OCI-M1 (cell line): ENCODE measurements around the gene F2RL1.
"Not testable (repeated sequence)": the region's sequence is repeated elsewhere in the genome, so short reads cannot be mapped to it uniquely, and the experiment has no call there.

Experiments
- DNase-seq: peaks from one replicate; lab custom pipeline; 2025; lab: John Stamatoyannopoulos, UW

F2RL1 gene

DNA sequence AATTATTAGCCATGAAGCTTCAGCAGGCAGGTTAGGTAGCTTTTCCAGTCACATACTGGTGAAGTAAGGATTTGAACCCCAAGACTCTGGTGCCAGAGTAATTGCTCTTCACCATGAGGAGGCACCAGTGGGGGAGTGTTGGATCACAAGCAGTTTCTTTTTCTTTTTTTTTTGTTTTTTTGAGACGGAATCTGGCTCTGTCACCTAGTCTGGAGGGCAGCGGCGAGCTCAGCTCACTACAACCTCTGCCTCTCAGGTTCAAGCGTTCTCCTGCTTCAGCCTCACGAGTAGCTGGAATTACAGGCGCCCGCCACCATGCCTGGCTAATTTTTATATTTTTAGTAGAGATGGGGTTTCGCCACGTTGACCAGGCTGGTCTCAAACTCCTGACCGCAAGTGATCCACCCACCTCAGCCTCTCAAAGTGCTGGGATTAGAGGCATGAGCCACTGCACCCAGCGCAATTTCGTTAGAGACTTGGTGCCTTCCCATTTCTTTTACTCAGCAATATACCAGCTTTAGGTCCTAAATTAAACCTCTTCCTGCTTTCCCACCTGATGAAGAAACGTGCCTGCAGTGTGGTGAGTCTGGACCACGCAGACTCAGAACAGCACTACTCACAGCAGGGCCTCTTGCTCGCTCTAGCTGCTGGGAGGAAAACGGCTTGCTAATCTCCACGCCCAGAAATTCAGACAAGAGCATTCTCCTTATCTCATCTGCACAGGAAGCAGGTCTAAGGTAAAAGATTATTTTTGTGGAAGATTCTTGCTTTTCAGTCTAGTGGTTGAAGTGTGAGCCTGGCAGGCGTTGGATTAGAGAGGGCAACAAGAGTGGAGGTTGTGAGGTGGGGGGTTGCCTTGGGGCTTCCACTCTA lies 30.8 kb downstream of the F2RL1 start, which contains the start of gene S100Z:
TSS of gene S100Z (plus strand) at position 596 of the 873 bp plus-strand sequence. CDS start 25,346 bp downstream, outside the sequence.
- peak; percentile 93 for DNase-seq

DNA sequence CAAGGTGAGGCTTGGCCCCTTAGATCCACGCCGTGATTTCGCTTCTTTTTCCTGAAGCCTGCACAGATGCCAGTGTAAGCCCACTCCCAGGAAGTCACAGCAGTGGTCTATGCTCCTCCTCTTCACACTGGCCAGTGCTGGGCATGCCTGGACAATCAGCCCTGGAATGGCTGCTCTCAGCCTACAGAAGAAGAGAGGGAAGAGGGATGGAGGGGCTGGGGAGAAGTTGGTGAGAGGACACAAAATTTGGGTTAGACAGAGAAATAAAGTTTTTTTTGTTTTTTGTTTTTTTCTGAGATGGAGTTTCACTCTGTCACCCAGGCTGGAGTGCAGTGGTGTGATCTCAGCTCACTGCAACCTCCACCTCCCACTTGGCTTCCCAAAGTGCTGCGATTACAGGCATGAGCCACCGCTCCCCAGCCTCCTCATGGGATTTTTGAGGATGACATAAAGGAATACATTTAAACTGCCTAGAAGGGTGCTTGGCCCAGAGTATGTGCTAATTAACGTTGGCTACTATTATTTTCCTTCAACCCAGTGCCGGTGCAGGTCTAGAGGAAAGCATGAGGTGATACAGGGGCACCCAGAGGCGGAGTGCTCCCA lies 31.8 kb downstream of the F2RL1 start:
- DNase-seq: no peak

DNA sequence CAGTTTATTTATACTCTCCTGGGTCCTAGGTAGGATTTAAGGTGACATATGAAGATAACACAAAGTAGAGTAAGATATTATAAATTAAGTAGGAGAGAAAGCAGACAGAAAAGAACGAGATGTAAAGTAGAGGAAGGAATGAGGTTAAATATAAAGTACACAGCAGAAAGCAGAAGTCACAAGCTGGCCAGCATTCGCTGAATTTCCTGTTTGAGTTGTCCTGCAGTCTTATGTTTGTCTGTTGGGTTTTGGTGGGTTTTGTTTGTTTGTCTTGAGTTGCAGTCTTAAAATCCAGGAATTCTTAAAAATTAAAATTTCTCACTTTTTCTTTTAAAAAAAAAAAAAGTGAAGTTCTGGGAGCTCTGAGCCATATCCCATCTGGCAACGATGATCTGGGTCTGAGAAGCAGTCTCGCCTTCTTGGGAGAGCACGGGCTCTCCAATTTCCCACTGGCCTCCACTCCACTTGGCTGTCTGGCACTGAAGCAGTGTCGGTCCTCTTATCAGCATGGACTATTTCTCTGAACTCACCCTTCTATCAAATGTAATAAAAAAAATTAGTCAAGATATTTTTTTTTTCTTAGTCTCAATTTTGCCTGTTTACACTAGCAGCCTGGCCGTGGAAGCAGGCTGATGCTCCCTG lies 33.0 kb downstream of the F2RL1 start:
- DNase-seq: peak; percentile 56

DNA sequence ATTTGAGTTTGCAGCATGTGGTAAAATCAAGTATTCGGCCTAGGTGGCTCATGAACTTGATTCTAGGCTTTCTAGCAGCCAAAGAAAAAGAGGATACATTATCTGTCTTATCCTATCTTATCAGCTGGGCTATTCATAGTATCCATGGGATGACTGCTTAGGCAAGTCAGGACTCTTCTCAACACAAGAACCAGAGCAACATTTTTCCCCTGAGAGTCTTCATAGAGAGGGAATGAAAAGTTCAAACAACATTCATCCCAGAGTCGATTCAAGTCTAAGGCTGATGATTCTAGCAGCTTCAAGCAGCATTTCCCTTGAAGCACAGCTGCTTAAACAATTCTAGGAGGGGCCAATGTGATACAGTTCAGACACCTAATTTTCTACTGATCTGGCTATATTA lies 33.9 kb downstream of the F2RL1 start:
- no peak for DNase-seq

DNA sequence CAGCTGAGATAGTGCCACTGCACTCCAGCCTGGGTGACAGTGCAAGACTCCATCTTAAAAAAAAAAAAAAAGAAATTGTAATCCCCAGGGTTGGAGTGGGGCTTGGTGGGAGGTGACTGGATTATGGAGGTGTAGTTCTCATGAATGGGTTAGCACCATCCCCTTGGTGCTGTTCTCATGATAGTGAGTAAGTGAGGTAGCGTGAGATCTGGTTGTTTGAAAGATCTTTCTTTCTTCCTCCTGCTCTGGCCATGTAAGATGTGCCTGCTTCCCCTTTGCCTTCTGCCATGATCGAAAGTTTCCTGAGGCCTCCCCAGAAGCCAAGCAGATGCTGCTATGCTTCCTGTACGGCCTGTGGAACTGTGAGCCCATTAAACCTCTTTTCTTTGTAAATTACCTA lies 34.9 kb downstream of the F2RL1 start:
- not testable (repeated sequence) for DNase-seq

DNA sequence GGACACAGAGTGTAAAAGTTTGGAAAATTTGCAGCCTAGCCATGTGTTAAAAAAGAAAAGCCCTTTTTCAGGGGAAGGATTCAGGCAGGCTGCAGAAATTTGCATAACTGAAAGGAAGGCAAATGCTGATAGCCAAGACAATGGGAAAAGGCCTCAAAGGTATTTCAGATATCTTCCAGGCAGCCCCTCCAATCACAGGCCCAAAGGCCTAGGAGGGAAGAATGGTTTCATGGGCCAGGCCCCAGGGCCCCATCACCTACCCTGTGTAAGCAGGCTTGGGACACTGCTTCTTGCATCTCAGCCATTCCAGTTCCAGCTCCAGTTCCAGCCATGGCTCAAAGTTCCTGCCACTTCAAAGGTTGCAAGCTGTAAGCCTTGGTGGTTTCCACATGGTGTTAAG lies 35.8 kb downstream of the F2RL1 start:
- no peak for DNase-seq

DNA sequence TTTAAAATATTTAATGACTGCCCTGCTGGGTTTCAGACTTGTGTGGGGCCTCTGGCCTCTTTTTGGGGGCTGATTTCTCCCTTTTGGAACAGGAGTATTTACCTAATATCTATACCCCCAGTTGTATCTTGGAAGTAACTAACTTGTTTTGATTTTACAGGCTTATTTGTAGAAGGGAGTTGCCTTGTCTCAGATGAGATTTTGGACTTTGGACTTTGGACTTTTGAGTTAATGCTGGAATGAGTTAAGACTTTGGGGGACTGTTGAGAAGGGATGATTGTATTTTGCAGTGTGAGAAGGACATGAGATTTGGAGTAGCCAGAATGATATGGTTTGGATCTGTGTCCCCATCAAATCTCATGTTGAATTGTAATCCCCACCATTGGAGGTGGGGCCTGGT lies 36.7 kb downstream of the F2RL1 start:
- DNase-seq: not testable (repeated sequence)

DNA sequence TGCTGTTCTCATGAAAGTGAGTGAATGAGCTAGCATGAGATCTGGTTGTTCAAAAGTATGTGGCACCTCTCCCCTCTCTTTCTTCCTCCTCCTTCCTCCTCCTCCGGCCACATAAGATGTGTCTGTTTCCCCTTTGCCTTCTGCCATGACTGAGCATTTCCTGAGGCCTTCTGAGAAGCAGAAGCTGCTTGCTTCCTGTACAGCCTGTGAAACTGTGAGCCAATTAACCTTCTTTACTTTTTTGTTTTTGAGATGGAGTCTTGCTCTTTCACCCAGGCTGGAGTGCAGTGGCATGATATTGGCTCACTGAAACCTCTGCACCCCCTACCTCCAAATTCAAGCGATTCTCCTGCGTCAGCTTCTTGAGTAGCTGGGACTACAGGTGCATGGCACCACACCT lies 37.1 kb downstream of the F2RL1 start:
- DNase-seq: peak; percentile 72

DNA sequence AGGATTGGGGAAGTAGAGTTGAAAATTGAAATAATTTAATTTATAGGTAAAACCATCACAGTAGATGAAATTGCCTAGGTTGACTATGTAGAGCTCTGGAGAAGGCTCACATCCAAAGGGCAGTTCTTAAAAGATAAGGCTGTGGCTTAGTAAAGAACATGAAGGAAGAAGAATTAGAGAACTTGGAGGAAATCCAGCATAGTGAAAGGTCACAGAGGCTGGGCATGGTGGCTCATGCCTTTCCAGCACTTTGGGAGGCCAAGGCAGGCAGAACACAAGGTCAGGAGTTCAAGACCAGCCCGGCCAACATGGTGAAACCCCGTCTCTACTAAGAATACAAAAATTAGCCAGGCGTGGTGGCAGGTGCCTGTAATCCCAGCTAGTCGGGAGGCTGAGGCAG lies 38.0 kb downstream of the F2RL1 start:
- DNase-seq: peak; percentile 89

DNA sequence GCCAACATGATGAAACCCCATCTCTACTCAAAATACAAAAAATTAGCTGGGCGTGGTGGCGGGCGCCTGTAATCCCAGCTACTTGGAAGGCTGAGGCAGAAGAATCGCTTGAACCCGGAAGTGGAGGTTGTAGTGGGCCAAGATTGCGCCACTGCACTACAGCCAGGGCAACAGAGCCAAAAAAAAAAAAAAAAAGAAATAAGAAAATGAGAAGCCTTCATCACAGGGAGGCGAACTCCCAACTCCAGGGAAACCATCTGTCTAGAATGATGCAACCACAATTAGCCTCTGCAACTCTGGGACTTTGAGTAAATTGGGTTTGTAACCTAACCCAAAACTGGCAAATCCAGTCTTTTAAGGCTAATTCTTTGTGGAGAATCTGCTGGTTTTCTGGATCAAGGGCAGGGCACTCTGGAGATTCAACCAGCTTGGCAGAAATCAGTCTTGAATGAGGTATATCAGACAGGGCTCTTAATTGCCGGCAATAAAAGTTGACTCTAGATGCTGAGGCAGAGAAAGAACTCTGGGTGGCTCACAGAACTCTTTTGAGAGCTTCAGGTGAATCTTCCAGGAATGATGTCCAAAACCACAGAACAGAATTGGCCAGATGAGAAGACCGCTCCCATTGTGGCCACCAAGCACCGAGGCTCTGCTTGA lies 40.9 kb downstream of the F2RL1 start:
- no peak for DNase-seq

DNA sequence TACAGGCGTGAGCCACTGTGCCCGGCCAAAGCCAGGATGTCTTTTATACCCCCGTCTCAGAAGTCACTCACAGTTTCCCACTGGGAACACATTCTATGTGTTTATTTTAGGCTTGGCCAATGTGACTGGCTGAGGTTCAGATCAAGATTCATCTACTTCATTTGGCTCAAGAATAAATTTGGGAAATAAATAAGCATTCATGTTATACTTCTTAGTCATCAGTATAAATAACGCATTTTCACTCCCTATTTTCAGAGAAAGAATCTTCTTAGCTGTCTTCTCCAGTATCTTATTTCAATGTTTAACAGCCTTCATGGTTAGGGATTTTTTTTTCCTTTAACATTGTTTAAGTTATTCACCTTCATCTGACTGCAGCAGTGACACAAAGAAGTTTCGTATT lies 42.8 kb downstream of the F2RL1 start:
- no peak for DNase-seq

DNA sequence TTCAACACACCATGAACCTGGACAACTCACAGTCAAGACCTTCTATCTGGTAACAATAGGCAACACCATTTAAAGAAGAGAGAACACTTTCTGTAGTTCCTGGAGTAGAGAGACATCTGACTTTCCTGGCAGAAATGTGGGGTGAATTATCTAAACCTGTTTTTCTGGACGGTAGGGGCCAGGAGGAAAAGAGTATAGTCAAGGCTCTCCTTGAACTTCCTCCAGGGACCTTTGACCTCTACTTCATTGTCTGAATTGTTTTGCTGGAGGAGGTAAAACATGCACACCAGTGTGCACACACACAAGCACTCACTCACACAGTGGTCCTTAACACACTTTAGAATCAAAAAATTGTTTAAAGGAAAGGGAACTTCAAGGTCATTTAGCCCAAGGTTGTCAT lies 44.2 kb downstream of the F2RL1 start:
- no peak for DNase-seq

DNA sequence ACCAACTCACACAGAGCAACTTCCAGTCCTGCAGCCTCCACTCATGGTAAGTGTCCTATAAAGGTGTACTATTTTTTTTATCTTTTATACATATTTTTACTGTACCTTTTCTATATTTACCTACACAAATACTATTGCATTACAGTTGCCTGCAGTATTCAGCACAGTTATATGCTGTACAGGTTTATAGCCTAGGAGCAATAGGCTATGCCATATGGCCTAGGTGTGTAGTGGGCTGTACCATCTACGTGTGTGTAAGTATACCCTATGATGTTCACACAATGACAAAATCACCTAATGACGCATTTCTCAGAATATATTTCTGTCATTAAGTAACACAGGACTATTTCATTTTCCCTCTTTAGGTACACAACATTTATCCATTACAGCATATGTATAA lies 47.7 kb downstream of the F2RL1 start:
- no peak for DNase-seq

DNA sequence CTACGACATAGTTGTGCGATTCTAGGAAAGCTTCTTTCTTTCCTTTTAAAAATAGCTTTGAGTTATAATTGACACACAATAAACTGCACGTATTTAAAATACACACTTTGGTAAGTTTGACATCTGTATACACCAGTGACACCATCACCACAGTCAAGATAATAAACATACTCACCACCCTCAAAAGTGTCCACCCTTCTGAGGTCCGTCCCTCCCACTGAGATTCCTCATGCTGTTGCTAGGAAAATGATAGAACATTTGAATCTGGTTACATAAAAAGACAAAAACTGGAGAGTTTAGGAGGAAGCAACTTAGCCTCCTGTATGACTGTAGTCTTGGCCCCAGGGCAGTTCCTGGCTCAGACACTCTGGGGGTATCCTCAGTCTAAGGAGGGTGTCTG lies 48.2 kb downstream of the F2RL1 start:
- no peak for DNase-seq

DNA sequence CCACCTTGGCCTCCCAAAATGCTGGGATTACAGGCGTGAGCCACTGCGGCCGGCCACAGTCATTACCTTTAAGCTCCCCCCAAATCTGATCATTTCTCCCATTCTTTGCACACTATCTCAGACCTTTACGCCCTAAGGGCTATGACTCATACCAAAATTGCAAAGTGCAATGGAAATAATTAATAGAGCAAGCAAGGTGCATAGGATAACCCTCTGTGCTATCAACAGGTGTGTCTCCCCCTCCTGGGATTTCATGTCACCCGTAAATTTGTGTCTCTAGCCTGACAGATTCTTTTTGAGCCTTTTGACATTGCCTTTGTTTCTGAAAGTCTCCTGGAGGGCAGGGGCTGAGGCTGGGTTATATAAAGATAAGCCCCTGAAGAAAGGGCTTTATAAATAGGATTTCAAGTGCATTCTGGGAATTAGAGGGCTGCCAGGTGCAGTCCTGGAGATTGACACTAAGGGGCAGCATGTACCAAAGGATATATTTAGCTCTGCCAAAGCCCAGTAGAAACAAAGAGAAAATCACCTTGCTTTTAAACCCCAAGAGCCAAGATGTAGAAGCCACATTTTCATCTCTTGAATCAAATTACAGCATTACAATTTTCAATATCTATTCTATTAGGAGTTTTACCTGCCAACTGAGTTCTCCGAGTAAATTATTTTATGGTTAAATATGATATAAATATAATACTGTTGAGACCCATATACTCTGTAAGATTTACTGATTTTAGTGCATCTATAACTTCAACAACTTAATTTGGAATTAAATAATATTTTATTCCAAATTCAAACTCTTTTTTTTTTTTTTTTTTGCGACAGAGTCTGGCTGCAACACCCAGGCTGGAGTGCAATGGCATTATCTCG lies 49.2 kb downstream of the F2RL1 start:
- DNase-seq: peak; percentile 88

DNA sequence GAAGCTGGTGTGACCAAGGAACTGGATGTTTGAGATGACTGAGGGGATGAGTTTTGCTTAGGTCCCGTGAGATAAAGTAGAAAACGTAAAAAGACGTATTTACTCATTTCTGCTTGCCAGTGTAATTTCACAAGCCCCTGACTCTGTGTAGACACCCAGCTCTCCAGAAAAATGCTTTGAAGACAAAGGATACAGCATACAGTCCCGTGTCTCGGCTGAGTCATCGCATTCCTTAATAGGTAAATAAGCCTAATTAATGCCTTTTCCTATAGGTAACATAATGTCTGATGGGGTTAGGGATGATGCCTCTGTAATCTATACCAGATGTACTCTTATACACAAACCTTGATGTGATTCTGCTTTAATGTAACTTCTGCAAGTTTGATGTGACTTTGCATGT lies 51.2 kb downstream of the F2RL1 start:
- no peak for DNase-seq

DNA sequence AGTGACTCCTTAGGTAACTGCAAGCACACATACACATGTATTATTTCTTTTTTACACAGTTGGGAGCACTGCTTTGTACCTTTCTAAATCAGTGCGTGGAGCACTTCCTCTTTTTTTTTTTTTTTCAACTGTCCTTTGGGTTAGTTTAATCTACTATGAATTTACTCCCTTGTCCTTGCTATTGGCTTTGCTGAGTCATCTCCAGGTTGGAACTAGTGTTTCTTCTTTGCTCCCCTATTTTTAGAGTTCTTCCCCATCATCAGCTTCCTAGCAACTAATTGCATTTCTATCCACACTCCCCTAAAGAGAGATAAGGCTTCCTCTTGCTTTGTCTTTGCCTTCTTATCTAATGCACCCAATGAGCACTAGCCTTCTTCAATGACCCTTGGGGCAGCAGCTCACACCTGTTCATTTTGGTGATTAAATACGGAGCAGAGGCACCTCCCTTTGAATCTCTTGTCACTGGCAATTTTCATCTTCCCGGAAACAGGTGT lies 55.3 kb downstream of the F2RL1 start:
- peak; percentile 68 for DNase-seq
